Measurements from ENCODE around the gene MSX1. TPM values are rescaled to one million over a fixed set of nuclear protein-coding genes. Genes with fewer than 3 reads are reported as not detected.

The MSX1 gene
- total RNA-seq, 1 experiment from 2014 or later: 59.9 TPM

DNA sequence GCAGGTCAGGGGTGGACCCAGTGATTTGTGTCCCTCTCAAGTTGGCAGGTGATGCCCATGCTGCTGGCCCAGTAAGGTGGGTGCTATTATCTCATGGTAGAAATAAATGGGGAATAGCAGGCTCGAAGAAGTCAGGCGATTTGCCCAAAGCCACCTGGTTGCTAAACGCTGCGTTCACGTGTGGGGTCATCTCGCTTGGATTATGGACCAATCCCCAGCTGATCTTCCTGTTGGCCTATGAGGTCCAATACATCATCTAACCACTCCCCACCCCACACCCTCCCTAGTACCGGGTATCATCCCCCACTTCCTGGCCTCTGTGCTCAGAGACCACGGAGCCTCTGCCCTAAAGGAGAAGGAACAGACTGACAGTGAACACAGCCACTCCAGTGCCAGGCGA is 18.3 kb upstream of the MSX1 start:
- Histone ChIP-seq H3K9me3 (ENCODE audit: control insufficient read depth in 1 of 2, insufficient read depth in 1 of 2, low read depth in 1 of 2, low read length in 2 of 2) (no peaks in the 10 kb centered on the region), H3K4me1 (ENCODE audit: control insufficient read depth in 1 of 2, insufficient read depth in 2 of 2, low read length in 2 of 2) (peaks cover 3 to 19% of the 10 kb centered on the region in 2 experiments; a peak in 2 of 4 replicates), H3K79me2 (ENCODE audit: insufficient read depth, low read length) (no peaks in the 10 kb centered on the region), H4K20me1 (ENCODE audit: insufficient read depth) (no peaks in the 10 kb centered on the region), H2AFZ (ENCODE audit: low read depth, low read length, poor library complexity, severe bottlenecking) (no peak overlapping the region), H3K4me2 (ENCODE audit: low read length) (no peak overlapping the region), H3K4me3 (replicated peaks in 1 of 2; ENCODE audit: low read depth in 1 of 2, low read length in 2 of 2) (no peak overlapping the region), H3K9me2 (ENCODE audit: insufficient read depth) (no peaks in the 10 kb centered on the region), H3K9ac (ENCODE audit: low read length) (no peak overlapping the region), H3K27ac (ENCODE audit: low read depth, low read length) (no peak overlapping the region), H3K36me3 (ENCODE audit: control insufficient read depth in 1 of 2, insufficient read depth in 2 of 2, low read length in 2 of 2) (no peaks in the 10 kb centered on the region), H3K27me3 (ENCODE audit: insufficient read depth, low read length) (no peaks in the 10 kb centered on the region)
- ATAC-seq (no peak), DNase-seq (ENCODE audit: low read depth, low spot score) (no peak)
- RAD21 ChIA-PET (ENCODE audit: low non-redundant PET in 1 of 2, low total read pairs in 2 of 2, uncharacterized antibody in 2 of 2, unreplicated experiment in 2 of 2): no interaction called here
- intact Hi-C loops (cut with micrococcal nuclease): no loop called here
- no TSS peak for BruUV-seq (replicated peaks)
- CTCF ChIA-PET: no interaction called here
- POLR2A ChIA-PET: no interaction called here
- no peak for TF ChIP-seq ZNF274 (IDR thresholded peaks at IDR 0.05; ENCODE audit: low read depth, low read length)

DNA sequence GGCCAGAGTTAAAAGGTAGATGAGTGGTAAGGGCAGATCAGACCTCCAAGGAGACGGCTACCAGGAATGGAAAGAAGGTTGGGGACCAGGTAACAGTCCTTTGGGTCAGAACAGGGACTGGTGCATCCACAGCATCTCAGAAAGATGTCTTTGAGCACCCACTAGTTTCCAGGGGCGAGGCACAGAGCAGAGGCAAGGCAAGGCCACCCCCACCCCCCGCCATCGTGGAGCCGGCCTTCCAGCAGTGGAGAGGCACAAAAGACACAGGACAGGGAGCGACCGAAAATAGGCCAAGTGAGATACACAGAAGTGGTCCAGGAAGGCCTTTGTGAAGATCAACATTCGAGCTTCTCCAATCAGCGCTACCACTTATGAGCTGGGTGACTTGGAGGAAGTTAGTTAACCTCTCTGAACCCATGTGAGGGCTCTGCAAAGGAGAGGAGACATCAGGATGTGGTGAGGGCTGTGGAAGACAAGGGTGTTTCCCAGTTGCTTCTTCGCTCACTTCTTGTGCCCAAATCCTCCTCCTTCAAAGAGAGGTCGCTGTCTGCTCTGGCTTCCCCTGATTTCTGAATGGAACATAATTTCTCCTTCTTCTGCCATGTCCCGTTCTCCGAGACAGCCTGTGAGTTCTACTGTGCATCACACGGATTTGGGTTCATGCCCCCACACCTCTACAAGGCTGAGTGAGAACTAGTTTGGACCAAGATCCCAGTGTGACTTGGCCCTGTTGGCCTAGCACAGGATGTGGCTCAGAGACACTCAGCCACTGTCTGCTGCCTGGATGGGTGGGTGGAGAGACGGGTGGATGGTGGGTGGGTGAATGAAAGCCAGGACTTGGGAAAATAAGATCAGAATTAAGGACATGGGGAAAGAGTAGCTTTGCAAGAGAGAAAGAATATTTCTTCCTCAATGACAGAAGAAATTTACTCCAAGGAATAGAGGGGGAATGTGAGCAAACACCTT is 16.7 kb upstream of the MSX1 start:
- ChIA-PET CTCF (no interaction called here), RAD21 (ENCODE audit: low non-redundant PET in 1 of 2, low total read pairs in 2 of 2, uncharacterized antibody in 2 of 2, unreplicated experiment in 2 of 2) (no interaction called here), POLR2A (no interaction called here)
- Histone ChIP-seq H3K79me2 (ENCODE audit: insufficient read depth, low read length) (no peaks in the 10 kb centered on the region), H3K9ac (ENCODE audit: low read length) (no peak overlapping the region), H3K4me1 (ENCODE audit: control insufficient read depth in 1 of 2, insufficient read depth in 2 of 2, low read length in 2 of 2) (peaks cover 3 to 16% of the 10 kb centered on the region in 2 experiments; a peak in 2 of 4 replicates), H4K20me1 (ENCODE audit: insufficient read depth) (no peaks in the 10 kb centered on the region), H3K4me3 (replicated peaks in 1 of 2; ENCODE audit: low read depth in 1 of 2, low read length in 2 of 2) (no peak overlapping the region), H3K4me2 (ENCODE audit: low read length) (no peak overlapping the region), H3K27me3 (ENCODE audit: insufficient read depth, low read length) (no peaks in the 10 kb centered on the region), H3K9me2 (ENCODE audit: insufficient read depth) (no peaks in the 10 kb centered on the region), H2AFZ (ENCODE audit: low read depth, low read length, poor library complexity, severe bottlenecking) (no peak overlapping the region), H3K27ac (ENCODE audit: low read depth, low read length) (no peak overlapping the region), H3K36me3 (ENCODE audit: control insufficient read depth in 1 of 2, insufficient read depth in 2 of 2, low read length in 2 of 2) (no peaks in the 10 kb centered on the region), H3K9me3 (ENCODE audit: control insufficient read depth in 1 of 2, insufficient read depth in 1 of 2, low read depth in 1 of 2, low read length in 2 of 2) (no peaks in the 10 kb centered on the region)
- ATAC-seq: no peak
- DNase-seq (ENCODE audit: low read depth, low spot score): no peak
- intact Hi-C loops (cut with micrococcal nuclease): no loop called here
- BruUV-seq (replicated peaks): no TSS peak
- TF ChIP-seq ZNF274 (IDR thresholded peaks at IDR 0.05; ENCODE audit: low read depth, low read length) (no peak), ELF1 (IDR thresholded peaks at IDR 0.05; ENCODE audit: borderline replicate concordance, low read depth) (no peak), EZH2phosphoT487 (IDR thresholded peaks at IDR 0.05; ENCODE audit: borderline replicate concordance) (no peak), SP1 (IDR thresholded peaks at IDR 0.05; ENCODE audit: low read depth) (no peak), JUND (IDR thresholded peaks at IDR 0.05) (no peak), YY1 (IDR thresholded peaks at IDR 0.05; ENCODE audit: extremely low read depth, insufficient replicate concordance, low read depth, low read length) (no peak), RAD21 (IDR thresholded peaks at IDR 0.05; ENCODE audit: low read depth) (no peak)
- TF ChIP-seq, protein P1, sequence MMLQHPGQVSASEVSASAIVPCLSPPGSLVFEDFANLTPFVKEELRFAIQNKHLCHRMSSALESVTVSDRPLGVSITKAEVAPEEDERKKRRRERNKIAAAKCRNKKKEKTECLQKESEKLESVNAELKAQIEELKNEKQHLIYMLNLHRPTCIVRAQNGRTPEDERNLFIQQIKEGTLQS (IDR thresholded peaks at IDR 0.05): no peak
- TF ChIP-seq, protein P2, sequence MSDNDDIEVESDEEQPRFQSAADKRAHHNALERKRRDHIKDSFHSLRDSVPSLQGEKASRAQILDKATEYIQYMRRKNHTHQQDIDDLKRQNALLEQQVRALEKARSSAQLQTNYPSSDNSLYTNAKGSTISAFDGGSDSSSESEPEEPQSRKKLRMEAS (IDR thresholded peaks at IDR 0.05): no peak
- TF ChIP-seq, protein P3, sequence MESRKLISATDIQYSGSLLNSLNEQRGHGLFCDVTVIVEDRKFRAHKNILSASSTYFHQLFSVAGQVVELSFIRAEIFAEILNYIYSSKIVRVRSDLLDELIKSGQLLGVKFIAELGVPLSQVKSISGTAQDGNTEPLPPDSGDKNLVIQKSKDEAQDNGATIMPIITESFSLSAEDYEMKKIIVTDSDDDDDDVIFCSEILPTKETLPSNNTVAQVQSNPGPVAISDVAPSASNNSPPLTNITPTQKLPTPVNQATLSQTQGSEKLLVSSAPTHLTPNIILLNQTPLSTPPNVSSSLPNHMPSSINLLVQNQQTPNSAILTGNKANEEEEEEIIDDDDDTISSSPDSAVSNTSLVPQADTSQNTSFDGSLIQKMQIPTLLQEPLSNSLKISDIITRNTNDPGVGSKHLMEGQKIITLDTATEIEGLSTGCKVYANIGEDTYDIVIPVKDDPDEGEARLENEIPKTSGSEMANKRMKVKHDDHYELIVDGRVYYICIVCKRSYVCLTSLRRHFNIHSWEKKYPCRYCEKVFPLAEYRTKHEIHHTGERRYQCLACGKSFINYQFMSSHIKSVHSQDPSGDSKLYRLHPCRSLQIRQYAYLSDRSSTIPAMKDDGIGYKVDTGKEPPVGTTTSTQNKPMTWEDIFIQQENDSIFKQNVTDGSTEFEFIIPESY (IDR thresholded peaks at IDR 0.05; ENCODE audit: extremely low read depth, insufficient replicate concordance, low read length): no peak

Measured in HCT116 (cell line).